Tibial nerve (tissue), 4 donors: ENCODE results near the gene NFATC3. TPM values are rescaled to one million over a fixed set of nuclear protein-coding genes. Genes with fewer than 3 reads are reported as not detected.

Experiments
- DNase-seq, 2 donors: peaks; one replicate each; pipeline ENCODE4 v3.0.0-alpha.2; 2019; ENCODE audit warnings: low spot score in 2 of 2
- H3K27ac ChIP-seq, 4 donors: fragments of 200-600 bp; sonication (generic) in 3 of 4; one replicate each; pipeline ENCODE4 v1.5.1; 2017 to 2019; ENCODE audit warnings: mild to moderate bottlenecking in 1 of 4
- H3K27me3 ChIP-seq, 2 donors: fragments of 200-600 bp; sonication (generic) in 1 of 2; one replicate each; pipeline versions ENCODE4 v1.5.1 to v1.6.0; 2017 to 2019
- H3K36me3 ChIP-seq, 3 donors: fragments of 200-600 bp; sonication (generic); one replicate each; pipeline ENCODE4 v1.5.1; 2018 to 2019
- H3K4me1 ChIP-seq, 4 donors: fragments of 200-600 bp; sonication (generic) in 3 of 4; one replicate each; pipeline ENCODE4 v1.5.1; 2017 to 2019
- H3K4me3 ChIP-seq, 4 donors: fragments of 200-600 bp; sonication (generic) in 3 of 4; one replicate each; pipeline ENCODE4 v1.5.1; 2017 to 2019; ENCODE audit warnings: mild to moderate bottlenecking in 1 of 4, moderate library complexity in 1 of 4
- H3K9me3 ChIP-seq, 4 donors: fragments of 200-600 bp; sonication (generic) in 3 of 4; one replicate each; pipeline ENCODE4 v1.5.1; 2017 to 2019
- CTCF ChIP-seq, 5 experiments: fragments of 200-600 bp in 3 of 5; fragments of 450-650 bp in 2 of 5; sonication (generic) in 3 of 5; IDR thresholded peaks; one replicate each; pipeline ENCODE4 v1.5.1; 2016 to 2019; ENCODE audit warnings: antibody characterized with exemption in 5 of 5, mild to moderate bottlenecking in 3 of 5, moderate library complexity in 2 of 5
- EP300 ChIP-seq, 2 donors: sonication (generic); formaldehyde crosslinking; IDR thresholded peaks; one replicate each; pipeline ENCODE4 v1.6.1; 2017; ENCODE audit warnings: antibody characterized with exemption in 2 of 2, mild to moderate bottlenecking in 1 of 2
- POLR2A ChIP-seq, 2 donors: fragments of 450-650 bp; IDR thresholded peaks; one replicate each; pipeline ENCODE4 v1.6.1; 2017; ENCODE audit warnings: antibody characterized with exemption in 2 of 2, mild to moderate bottlenecking in 2 of 2, moderate library complexity in 2 of 2
- WGBS, 2 donors: methylation state at CpG; one replicate each; pipeline ENCODE4 v1.1.5; 2018; 5-methylcytosine and 5-hydroxymethylcytosine counted together
- total RNA-seq, 4 donors: library from RNA; depleted of rRNA; stranded (reverse); fragments of >200 nt; gene quantifications; one replicate each; pipeline ENCODE4 v1.1.0, GENCODE V29; 2016

NFATC3 gene
- total RNA-seq, 4 donors from 2014 or later = 81.4 to 105 (median 97.1) TPM

GRCh38 chr16:68232335-68232734 lies 147.2 kb downstream of the NFATC3 start:
- no peaks in the 10 kb centered on the region for H3K27me3 ChIP-seq
- H3K4me1 ChIP-seq = peaks cover 0 to 54% (median 16%) of the 10 kb centered on the region in 4 donors
- WGBS, 2 donors = 83 to 87% methylated on average over 15 to 16 of the region's 16 CpGs
- peaks cover 0 to 27% (median 0%) of the 10 kb centered on the region in 3 donors for H3K36me3 ChIP-seq
- TF ChIP-seq CTCF (IDR thresholded peaks at IDR 0.05) (no peak), POLR2A (IDR thresholded peaks at IDR 0.05) (no peak), EP300 (IDR thresholded peaks at IDR 0.05) (no peak)
- no peak for DNase-seq
- H3K4me3 ChIP-seq = no peak overlapping the region
- H3K9me3 ChIP-seq = no peaks in the 10 kb centered on the region
- H3K27ac ChIP-seq = no peak overlapping the region

- TF ChIP-seq EP300 (IDR thresholded peaks at IDR 0.05) (no peak), CTCF (IDR thresholded peaks at IDR 0.05) (no peak), POLR2A (IDR thresholded peaks at IDR 0.05) (no peak)
- peaks cover 0 to 52% (median 12%) of the 10 kb centered on the region in 4 donors for H3K4me1 ChIP-seq
Observed at GRCh38 chr16:68233085-68233834, 148.1 kb downstream of the NFATC3 start.

GRCh38 chr16:68233835-68234187 lies 148.6 kb downstream of the NFATC3 start:
- H3K27ac ChIP-seq = peak overlapping the region in 1 of 4 donors; percentile 85

More at GRCh38 chr16:68233085-68233834, 148.1 kb downstream of the NFATC3 start:
- Histone ChIP-seq H3K9me3 (no peaks in the 10 kb centered on the region), H3K4me3 (no peak overlapping the region), H3K27me3 (no peaks in the 10 kb centered on the region), H3K27ac (no peak overlapping the region), H3K36me3 (peaks cover 0 to 27% (median 0%) of the 10 kb centered on the region in 3 donors)
- WGBS, 2 donors = 74 to 88% methylated on average over 5 of the region's 5 CpGs
- no peak for DNase-seq

GRCh38 chr16:68234188-68235107 lies 149.3 kb downstream of the NFATC3 start:
- DNase-seq = no peak
- Histone ChIP-seq H3K36me3 (peaks cover 0 to 27% (median 0%) of the 10 kb centered on the region in 3 donors), H3K4me1 (peaks cover 0 to 44% (median 7%) of the 10 kb centered on the region in 4 donors), H3K4me3 (peak overlapping the region in 1 of 4 donors; percentile 66), H3K27ac (peak overlapping the region in 3 of 4 donors; percentile 20 to 96 (median 85)), H3K27me3 (no peaks in the 10 kb centered on the region), H3K9me3 (no peaks in the 10 kb centered on the region)
- TF ChIP-seq CTCF (IDR thresholded peaks at IDR 0.05) (no peak), EP300 (IDR thresholded peaks at IDR 0.05) (no peak), POLR2A (IDR thresholded peaks at IDR 0.05) (no peak)
- WGBS, 2 donors = 63 to 68% methylated on average over 8 to 12 of the region's 13 CpGs

More at GRCh38 chr16:68233835-68234187, 148.6 kb downstream of the NFATC3 start:
- H3K4me3 ChIP-seq = no peak overlapping the region
- TF ChIP-seq POLR2A (IDR thresholded peaks at IDR 0.05) (no peak), CTCF (IDR thresholded peaks at IDR 0.05) (no peak), EP300 (IDR thresholded peaks at IDR 0.05) (no peak)
- H3K9me3 ChIP-seq = no peaks in the 10 kb centered on the region
- H3K4me1 ChIP-seq = peaks cover 0 to 50% (median 10%) of the 10 kb centered on the region in 4 donors
- peaks cover 0 to 27% (median 0%) of the 10 kb centered on the region in 3 donors for H3K36me3 ChIP-seq
- WGBS, 2 donors = 78 to 79% methylated on average over 7 to 8 of the region's 8 CpGs
- no peaks in the 10 kb centered on the region for H3K27me3 ChIP-seq
- no peak for DNase-seq
